GM23338 (cell line): ENCODE data around the gene IFNE. TPM values are rescaled to one million over a fixed set of nuclear protein-coding genes. Genes with fewer than 3 reads are reported as not detected.

Experiments
- ATAC-seq: fragments of 200-7000 bp; cut with Tn5 transposase; 3 replicates; pipeline ENCODE4 v1.9.1; 2020
- DNase-seq: peaks from one replicate; pipeline ENCODE4 v3.0.0-alpha.2; 2015; ENCODE audit warnings: low spot score
- H2AFZ ChIP-seq: fragments of 200-600 bp; sonication (generic); 2 replicates; pipeline ENCODE4 v1.8.0; 2016; ENCODE audit warnings: antibody characterized with exemption, mild to moderate bottlenecking, moderate library complexity
- H3F3A ChIP-seq: fragments of 200-600 bp; sonication (generic); replicated peaks from 2 replicates; pipeline ENCODE4 v1.8.0; 2017; ENCODE audit warnings: antibody characterized with exemption, mixed run types, low read depth
- H3K27ac ChIP-seq: fragments of 200-600 bp; sonication (generic); 2 replicates; pipeline ENCODE4 v1.6.1; 2016; ENCODE audit warnings: low read depth
- H3K27me3 ChIP-seq: fragments of 200-600 bp; sonication (generic); 2 replicates; pipeline ENCODE4 v1.8.0; 2016; ENCODE audit warnings: mild to moderate bottlenecking, mixed run types, moderate library complexity; ENCODE audit not compliant: insufficient read depth
- H3K36me3 ChIP-seq: fragments of 200-600 bp; sonication (generic); 2 replicates; pipeline ENCODE4 v1.8.0; 2016; ENCODE audit warnings: mild to moderate bottlenecking; ENCODE audit not compliant: insufficient read depth
- H3K4me1 ChIP-seq: fragments of 200-600 bp; sonication (generic); 2 replicates; pipeline ENCODE4 v1.8.0; 2016; ENCODE audit warnings: mild to moderate bottlenecking, moderate library complexity; ENCODE audit not compliant: insufficient read depth
- H3K4me2 ChIP-seq: fragments of 200-600 bp; sonication (generic); 2 replicates; pipeline ENCODE4 v1.7.1; 2017; ENCODE audit warnings: mixed run types
- H3K4me3 ChIP-seq: fragments of 200-600 bp; sonication (generic); 2 replicates; pipeline ENCODE4 v1.6.1; 2016; ENCODE audit warnings: mixed run types
- H3K79me2 ChIP-seq: fragments of 200-600 bp; sonication (generic); replicated peaks from 2 replicates; pipeline ENCODE4 v1.8.0; 2017; ENCODE audit warnings: mild to moderate bottlenecking; ENCODE audit not compliant: insufficient read depth
- H3K9me2 ChIP-seq: fragments of 200-600 bp; sonication (generic); 2 replicates; pipeline ENCODE4 v1.8.0; 2017; ENCODE audit not compliant: insufficient read depth
- H4K20me1 ChIP-seq: fragments of 200-600 bp; sonication (generic); replicated peaks from 2 replicates; pipeline ENCODE4 v1.8.0; 2017; ENCODE audit warnings: mild to moderate bottlenecking; ENCODE audit not compliant: insufficient read depth
- H3K27ac Mint-ChIP-seq: 2 replicates; pipeline ENCODE4 v1.8.0; 2020; ENCODE audit warnings: inconsistent platforms, mild to moderate bottlenecking, moderate library complexity, mixed read lengths
- H3K27me3 Mint-ChIP-seq: 3 replicates; pipeline ENCODE4 v1.8.0; 2022; ENCODE audit warnings: low read depth, mild to moderate bottlenecking, moderate library complexity, mixed read lengths, inconsistent platforms; ENCODE audit not compliant: insufficient read depth, poor library complexity
- H3K36me3 Mint-ChIP-seq: 3 replicates; pipeline ENCODE4 v1.8.0; 2021; ENCODE audit warnings: low read depth, mild to moderate bottlenecking, inconsistent platforms, moderate library complexity, mixed read lengths
- H3K4me1 Mint-ChIP-seq: 3 replicates; pipeline ENCODE4 v1.8.0; 2020; ENCODE audit warnings: mild to moderate bottlenecking, inconsistent platforms, mixed read lengths
- H3K4me3 Mint-ChIP-seq: 3 replicates; pipeline ENCODE4 v1.8.0; 2021; ENCODE audit warnings: moderate library complexity, mild to moderate bottlenecking, inconsistent platforms, mixed read lengths
- H3K9me3 Mint-ChIP-seq: 3 replicates; pipeline ENCODE4 v1.8.0; 2020; ENCODE audit warnings: moderate library complexity, mild to moderate bottlenecking, inconsistent platforms, mixed read lengths
- CREB1 ChIP-seq: fragments of 250-450 bp; sonication (Bioruptor Pico); IDR thresholded peaks from 2 replicates; pipeline ENCODE4 v1.5.0; 2020; ENCODE audit warnings: low read depth, mild to moderate bottlenecking, moderate library complexity
- CTCF ChIP-seq, 2 experiments: fragments of 200-600 bp in 1 of 2; sonication (generic) in 1 of 2; conservative IDR thresholded peaks; 2 replicates each; pipeline versions ENCODE4 v1.5.1 to v1.6.1; 2016 to 2017; ENCODE audit warnings: antibody characterized with exemption in 2 of 2, low read depth in 2 of 2, mild to moderate bottlenecking in 2 of 2, moderate library complexity in 1 of 2
- EZH2 ChIP-seq: fragments of 200-600 bp; sonication (generic); IDR thresholded peaks from one replicate; pipeline ENCODE4 v1.8.0; 2017; ENCODE audit warnings: antibody characterized with exemption, mild to moderate bottlenecking, low read depth; ENCODE audit not compliant: unreplicated experiment
- EZH2phosphoT487 ChIP-seq: fragments of 200-600 bp; sonication (generic); IDR thresholded peaks from one replicate; pipeline ENCODE4 v1.8.1; 2018; ENCODE audit warnings: antibody characterized with exemption; ENCODE audit not compliant: unreplicated experiment
- JUNB ChIP-seq: IDR thresholded peaks from one replicate; pipeline ENCODE4 v1.6.1; 2016; ENCODE audit warnings: antibody characterized with exemption; ENCODE audit not compliant: unreplicated experiment
- NANOG ChIP-seq: IDR thresholded peaks from 2 replicates; pipeline ENCODE4 v1.6.1; 2016; ENCODE audit warnings: antibody characterized with exemption, borderline replicate concordance
- POLR2AphosphoS5 ChIP-seq: IDR thresholded peaks from 2 replicates; pipeline ENCODE4 v1.6.1; 2016; ENCODE audit warnings: antibody characterized with exemption, low read depth
- STAT1 ChIP-seq: IDR thresholded peaks from one replicate; pipeline ENCODE4 v1.6.1; 2016; ENCODE audit warnings: antibody characterized with exemption; ENCODE audit not compliant: unreplicated experiment
- ZNF331 ChIP-seq: fragments of 250-450 bp; sonication (Bioruptor Pico); IDR thresholded peaks from 2 replicates; pipeline ENCODE4 v1.5.0; 2020; ENCODE audit warnings: low read depth, mild to moderate bottlenecking, moderate library complexity
- ZNF462 ChIP-seq: fragments of 250-450 bp; sonication (Bioruptor Pico); IDR thresholded peaks from 2 replicates; pipeline ENCODE4 v1.5.0; 2020; ENCODE audit warnings: mild to moderate bottlenecking, moderate library complexity
- polyA plus RNA-seq: library from polyadenylated mRNA; unstranded; fragments of >200 nt; fragmentation: Nextera tagmentation; extraction: Ambion mirVana; gene quantifications from 2 replicates; pipeline ENCODE4 v1.2.1, GENCODE V29; 2016
- total RNA-seq: library from RNA; depleted of rRNA; stranded (reverse); fragments of >200 nt; shearing (Covaris generic); gene quantifications from 2 replicates; pipeline ENCODE4 v1.2.3, GENCODE V29; 2014

IFNE gene
- total and polyA plus RNA-seq, 2 experiments from 2014 or later = 0.21 TPM; not detected in 1

- no peak for TF ChIP-seq ZNF462 (CRISPR knock-in tag)
- TF ChIP-seq NANOG = no peak
- TF ChIP-seq EZH2phosphoT487 = no peak
- TF ChIP-seq POLR2AphosphoS5 = no peak
- TF ChIP-seq STAT1 = no peak
Measured at GRCh38 chr9:21443849-21444625, 38.1 kb downstream of the IFNE start (continued).

- no peak for ATAC-seq
- Histone ChIP-seq H3K4me3 (no peak within 1 kb of the TSS), H3K27ac (no peak within 1 kb of the TSS), H3K27me3 (no peaks in the 10 kb centered on the region), H3F3A (no peaks in the 10 kb centered on the region), H2AFZ (no peak within 1 kb of the TSS), H3K9me2 (peaks cover 4% of the 10 kb centered on the region; the same call in 1 of the 2 replicates), H3K79me2 (no peaks in the 10 kb centered on the region), H3K4me1 (no peaks in the 10 kb centered on the region), H4K20me1 (no peaks in the 10 kb centered on the region), H3K4me2 (no peak within 1 kb of the TSS), H3K36me3 (no peaks in the 10 kb centered on the region)
- no peaks in the 10 kb centered on the region for H3K36me3 Mint-ChIP-seq
- H3K4me3 Mint-ChIP-seq = no peak within 1 kb of the TSS
- no peaks in the 10 kb centered on the region for H3K27me3 Mint-ChIP-seq
- DNase-seq = no peak
- H3K9me3 Mint-ChIP-seq = no peaks in the 10 kb centered on the region
- H3K27ac Mint-ChIP-seq = no peak within 1 kb of the TSS
- no peaks in the 10 kb centered on the region; the same call in 2 of the 3 replicates for H3K4me1 Mint-ChIP-seq
- TF ChIP-seq EZH2 = no peak
- no peak for TF ChIP-seq CREB1 (CRISPR knock-in tag)
- no peak for TF ChIP-seq EZH2phosphoT487
- no peak for TF ChIP-seq NANOG
- no peak for TF ChIP-seq CTCF (conservative IDR thresholded peaks at IDR 0.05; ENCODE audit: low read depth in 2 of 2)
- TF ChIP-seq JUNB = no peak
- no peak for TF ChIP-seq STAT1
- no peak for TF ChIP-seq ZNF331
- no peak for TF ChIP-seq POLR2AphosphoS5
Measured at GRCh38 chr9:21440139-21440538, 42.0 kb downstream of the IFNE start, which contains the start of gene IFNA1. TSS of gene IFNA1 (plus strand) at chr9:21440439. CDS start at chr9:21440508, 69 bp downstream.
